HG03103 (cell line): ENCODE results near the gene MKRN1.
"Not testable (repeated sequence)": the region's sequence is repeated elsewhere in the genome, so short reads cannot be mapped to it uniquely, and the experiment has no call there.

Experiments used
- ATAC-seq: cut with Tn5 transposase; IDR thresholded peaks from one replicate; pipeline ENCODE4 v1.9.1; 2021; ENCODE audit warnings: low read depth; ENCODE audit not compliant: unreplicated experiment

MKRN1 gene

GRCh38 chr7:140479062-140479738 is at the start of gene MKRN1:
Gene MKRN1, minus strand, starts transcription at chr7:140479505. Its CDS starts 161 bp downstream, at chr7:140479344.
- peak; percentile 91 for ATAC-seq

GRCh38 chr7:140526787-140527664 is 47.7 kb upstream of the MKRN1 start:
- ATAC-seq = no peak

- no peak for ATAC-seq
Measured at GRCh38 chr7:140526214-140526613, 46.9 kb upstream of the MKRN1 start.

- ATAC-seq = no peak
Measured at GRCh38 chr7:140525743-140526142, 46.4 kb upstream of the MKRN1 start.

- no peak for ATAC-seq
Measured at GRCh38 chr7:140521421-140521820, 42.1 kb upstream of the MKRN1 start.

GRCh38 chr7:140519007-140519399 is 39.7 kb upstream of the MKRN1 start:
- ATAC-seq = no peak

- ATAC-seq = no peak
Measured at GRCh38 chr7:140518370-140519006, 39.2 kb upstream of the MKRN1 start.

GRCh38 chr7:140517546-140518369 is 38.5 kb upstream of the MKRN1 start:
- no peak for ATAC-seq

- no peak for ATAC-seq
Measured at GRCh38 chr7:140512317-140513000, 33.2 kb upstream of the MKRN1 start.

GRCh38 chr7:140509789-140510188 is 30.5 kb upstream of the MKRN1 start:
- ATAC-seq = no peak

GRCh38 chr7:140507556-140507955 is 28.3 kb upstream of the MKRN1 start:
- ATAC-seq = not testable (repeated sequence)

GRCh38 chr7:140506788-140507464 is 27.6 kb upstream of the MKRN1 start:
- no peak for ATAC-seq

GRCh38 chr7:140501966-140502365 is 22.7 kb upstream of the MKRN1 start:
- no peak for ATAC-seq

GRCh38 chr7:140497807-140498206 is 18.5 kb upstream of the MKRN1 start:
- not testable (repeated sequence) for ATAC-seq

GRCh38 chr7:140497241-140497769 is 18.0 kb upstream of the MKRN1 start:
- ATAC-seq = no peak

GRCh38 chr7:140495514-140496097 is 16.3 kb upstream of the MKRN1 start:
- no peak for ATAC-seq

GRCh38 chr7:140494867-140495266 is 15.6 kb upstream of the MKRN1 start:
- no peak for ATAC-seq

- ATAC-seq = no peak
Measured at GRCh38 chr7:140489026-140489359, 9.7 kb upstream of the MKRN1 start.
